GM12878 (cell line): ENCODE measurements around the gene RPL27A.

Experiments
- CREB1 ChIP-seq: IDR thresholded peaks from 2 replicates; pipeline ENCODE4 v1.6.1; 2012; ENCODE audit warnings: low read depth, mild to moderate bottlenecking, inconsistent platforms
- CTCF ChIP-seq, 3 experiments: IDR thresholded peaks in 2 of 3; conservative IDR thresholded peaks in 1 of 3; 2 replicates each; pipeline ENCODE4 v1.5.1; 2011; ENCODE audit warnings: low read depth in 3 of 3, low read length in 3 of 3, mild to moderate bottlenecking in 3 of 3, control low read depth in 2 of 3, moderate library complexity in 2 of 3, inconsistent platforms in 1 of 3, mixed read lengths in 1 of 3; ENCODE audit not compliant: control insufficient read depth in 2 of 3, insufficient read depth in 1 of 3; ENCODE audit errors: extremely low read depth in 1 of 3
- ESRRA ChIP-seq: IDR thresholded peaks from 2 replicates; pipeline ENCODE4 v1.6.1; 2012; ENCODE audit warnings: mild to moderate bottlenecking, low read length, improper control_type of control experiment
- IRF3 ChIP-seq: fragments of 450-650 bp; IDR thresholded peaks from 2 replicates; pipeline ENCODE4 v1.6.1; 2014; ENCODE audit warnings: mild to moderate bottlenecking
- NR2C1 ChIP-seq: fragments of 450-650 bp; IDR thresholded peaks from 2 replicates; pipeline ENCODE4 v1.6.1; 2017; ENCODE audit warnings: antibody characterized with exemption, mild to moderate bottlenecking, moderate library complexity
- POLR2A ChIP-seq: IDR thresholded peaks from 2 replicates; pipeline ENCODE4 v1.6.1; 2011; ENCODE audit warnings: low read depth, mild to moderate bottlenecking, low read length
- SREBF2 ChIP-seq: IDR thresholded peaks from 2 replicates; pipeline ENCODE4 v1.6.1; 2012; ENCODE audit warnings: mild to moderate bottlenecking, low read length
- TF ChIP-seq, protein P1 (sequence below): IDR thresholded peaks from 2 replicates; pipeline ENCODE4 v1.6.1; 2012; ENCODE audit warnings: mild to moderate bottlenecking, low read depth, low read length
- TF ChIP-seq, protein P2 (sequence below): IDR thresholded peaks from 2 replicates; pipeline ENCODE4 v1.6.1; 2011; ENCODE audit warnings: borderline replicate concordance, low read depth, mild to moderate bottlenecking, moderate library complexity, mixed read lengths, low read length; ENCODE audit not compliant: insufficient read depth; ENCODE audit errors: extremely low read length

GRCh38 chr11:8729837-8730696, 47.5 kb downstream of the RPL27A start:
- no peak for TF ChIP-seq POLR2A
- TF ChIP-seq NR2C1 = no peak
- TF ChIP-seq CTCF (IDR thresholded peaks at IDR 0.05 in 2 of 3, conservative IDR thresholded peaks at IDR 0.05 in 1 of 3; ENCODE audit: control insufficient read depth in 2 of 3, extremely low read depth in 1 of 3, insufficient read depth in 1 of 3, low read depth in 3 of 3, low read length in 3 of 3) = no peak
- TF ChIP-seq ESRRA = no peak
- TF ChIP-seq CREB1 = no peak
- TF ChIP-seq SREBF2 = no peak
- no peak for TF ChIP-seq IRF3
- TF ChIP-seq, protein P1, sequence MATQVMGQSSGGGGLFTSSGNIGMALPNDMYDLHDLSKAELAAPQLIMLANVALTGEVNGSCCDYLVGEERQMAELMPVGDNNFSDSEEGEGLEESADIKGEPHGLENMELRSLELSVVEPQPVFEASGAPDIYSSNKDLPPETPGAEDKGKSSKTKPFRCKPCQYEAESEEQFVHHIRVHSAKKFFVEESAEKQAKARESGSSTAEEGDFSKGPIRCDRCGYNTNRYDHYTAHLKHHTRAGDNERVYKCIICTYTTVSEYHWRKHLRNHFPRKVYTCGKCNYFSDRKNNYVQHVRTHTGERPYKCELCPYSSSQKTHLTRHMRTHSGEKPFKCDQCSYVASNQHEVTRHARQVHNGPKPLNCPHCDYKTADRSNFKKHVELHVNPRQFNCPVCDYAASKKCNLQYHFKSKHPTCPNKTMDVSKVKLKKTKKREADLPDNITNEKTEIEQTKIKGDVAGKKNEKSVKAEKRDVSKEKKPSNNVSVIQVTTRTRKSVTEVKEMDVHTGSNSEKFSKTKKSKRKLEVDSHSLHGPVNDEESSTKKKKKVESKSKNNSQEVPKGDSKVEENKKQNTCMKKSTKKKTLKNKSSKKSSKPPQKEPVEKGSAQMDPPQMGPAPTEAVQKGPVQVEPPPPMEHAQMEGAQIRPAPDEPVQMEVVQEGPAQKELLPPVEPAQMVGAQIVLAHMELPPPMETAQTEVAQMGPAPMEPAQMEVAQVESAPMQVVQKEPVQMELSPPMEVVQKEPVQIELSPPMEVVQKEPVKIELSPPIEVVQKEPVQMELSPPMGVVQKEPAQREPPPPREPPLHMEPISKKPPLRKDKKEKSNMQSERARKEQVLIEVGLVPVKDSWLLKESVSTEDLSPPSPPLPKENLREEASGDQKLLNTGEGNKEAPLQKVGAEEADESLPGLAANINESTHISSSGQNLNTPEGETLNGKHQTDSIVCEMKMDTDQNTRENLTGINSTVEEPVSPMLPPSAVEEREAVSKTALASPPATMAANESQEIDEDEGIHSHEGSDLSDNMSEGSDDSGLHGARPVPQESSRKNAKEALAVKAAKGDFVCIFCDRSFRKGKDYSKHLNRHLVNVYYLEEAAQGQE = no peak
- TF ChIP-seq, protein P2, sequence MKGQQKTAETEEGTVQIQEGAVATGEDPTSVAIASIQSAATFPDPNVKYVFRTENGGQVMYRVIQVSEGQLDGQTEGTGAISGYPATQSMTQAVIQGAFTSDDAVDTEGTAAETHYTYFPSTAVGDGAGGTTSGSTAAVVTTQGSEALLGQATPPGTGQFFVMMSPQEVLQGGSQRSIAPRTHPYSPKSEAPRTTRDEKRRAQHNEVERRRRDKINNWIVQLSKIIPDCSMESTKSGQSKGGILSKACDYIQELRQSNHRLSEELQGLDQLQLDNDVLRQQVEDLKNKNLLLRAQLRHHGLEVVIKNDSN = no peak
